ENCODE results near the gene HAGH.
"Not testable (repeated sequence)": the region's sequence is repeated elsewhere in the genome, so short reads cannot be mapped to it uniquely, and the experiment has no call there.

HAGH gene

DNA sequence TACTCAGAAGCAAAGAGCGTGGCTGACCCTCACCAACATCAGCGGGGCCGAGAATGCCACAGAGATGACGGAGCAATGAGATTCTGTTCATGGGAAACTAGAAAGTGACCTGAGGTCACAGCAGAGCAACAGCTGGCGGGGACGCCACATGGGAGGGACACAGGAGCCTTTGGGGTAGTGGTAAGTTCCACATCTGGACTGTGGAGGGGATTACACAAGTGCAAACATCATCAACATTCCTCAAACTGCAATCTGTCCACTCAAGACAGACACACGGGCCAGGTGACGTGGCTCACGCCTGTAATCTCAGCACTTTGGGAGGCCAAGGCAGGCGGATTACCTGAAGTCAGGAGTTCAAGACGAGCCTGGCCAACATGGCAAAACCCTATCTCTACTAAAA lies 11.2 kb downstream of the HAGH start:
- H3K4me3 ChIP-seq (ENCODE audit: low read depth, low read length), result no peak overlapping the region

GRCh38 chr16:1812732-1813163 lies 13.9 kb downstream of the HAGH start:
- H3K4me3 ChIP-seq (ENCODE audit: low read depth, low read length), result no peak overlapping the region

GRCh38 chr16:1810536-1810935 lies 16.1 kb downstream of the HAGH start:
- no peak overlapping the region for H3K4me3 ChIP-seq (ENCODE audit: low read depth, low read length)

DNA sequence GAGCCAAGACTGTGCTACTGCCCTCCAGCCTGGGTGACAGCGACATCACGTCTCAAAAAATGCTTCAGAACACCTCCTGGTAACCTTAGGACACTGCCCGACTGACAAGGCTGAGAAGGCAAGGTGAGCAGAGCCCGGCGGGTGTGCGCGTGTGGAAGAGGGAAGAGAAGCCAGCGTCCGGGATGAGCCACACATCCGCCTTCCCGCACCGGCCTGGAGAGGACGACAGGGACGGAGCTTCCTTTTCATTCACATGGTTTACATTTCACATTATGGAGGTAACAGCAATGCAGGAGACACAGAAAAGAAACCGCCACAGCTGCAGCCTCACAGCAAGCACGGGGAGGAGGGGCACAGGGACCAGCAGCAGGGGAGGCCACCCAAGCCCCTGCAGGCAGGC lies 16.5 kb downstream of the HAGH start:
- H3K4me3 ChIP-seq (ENCODE audit: low read depth, low read length), result no peak overlapping the region

DNA sequence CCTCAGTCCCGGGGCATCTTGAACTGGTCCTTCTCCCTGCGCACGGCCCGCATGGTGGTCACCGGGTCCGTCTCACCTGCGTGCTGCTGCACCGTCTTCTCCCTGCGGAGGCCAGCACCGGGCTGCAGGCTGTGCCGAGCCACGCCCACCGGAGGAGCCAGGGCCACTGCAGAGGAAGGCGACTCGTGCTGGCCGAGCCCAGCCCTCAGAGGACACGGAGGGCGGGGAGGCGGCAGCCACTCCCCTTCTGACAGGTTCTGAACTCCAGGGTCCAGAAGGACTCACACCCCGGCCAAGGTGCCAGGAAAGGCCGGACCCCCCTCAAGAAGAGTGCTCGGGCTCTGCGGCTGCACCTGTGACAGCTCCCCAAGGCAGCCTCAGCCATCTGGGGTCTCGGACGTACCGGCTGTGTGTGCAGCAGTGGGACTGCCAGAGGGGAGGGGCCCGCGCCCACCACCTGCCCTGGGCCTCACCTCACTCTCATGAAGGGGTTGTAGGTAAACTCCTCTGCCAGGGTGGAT lies 17.3 kb downstream of the HAGH start:
- H3K4me3 ChIP-seq (ENCODE audit: low read depth, low read length), result no peak overlapping the region

DNA sequence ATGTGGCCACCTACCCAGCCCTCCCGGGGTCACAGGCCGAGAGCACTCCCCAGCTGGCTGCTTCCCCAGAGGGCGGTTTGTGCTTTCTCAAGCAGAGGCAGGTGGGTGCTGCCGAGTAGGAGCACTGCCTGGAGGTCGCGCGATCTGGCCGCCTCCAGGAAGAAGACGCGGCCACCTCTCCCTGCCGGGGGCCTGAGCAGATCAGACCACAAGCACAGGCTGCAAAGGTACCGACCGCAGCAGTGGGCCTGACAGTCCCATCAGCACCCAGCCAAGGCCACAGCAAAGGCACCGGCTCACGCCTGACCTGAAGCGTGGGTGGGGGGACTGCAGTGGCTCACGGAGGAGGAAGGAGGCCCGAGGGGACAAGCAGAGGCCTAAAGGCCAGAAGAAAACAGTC lies 17.9 kb downstream of the HAGH start:
- no peak overlapping the region for H3K4me3 ChIP-seq (ENCODE audit: low read depth, low read length)

DNA sequence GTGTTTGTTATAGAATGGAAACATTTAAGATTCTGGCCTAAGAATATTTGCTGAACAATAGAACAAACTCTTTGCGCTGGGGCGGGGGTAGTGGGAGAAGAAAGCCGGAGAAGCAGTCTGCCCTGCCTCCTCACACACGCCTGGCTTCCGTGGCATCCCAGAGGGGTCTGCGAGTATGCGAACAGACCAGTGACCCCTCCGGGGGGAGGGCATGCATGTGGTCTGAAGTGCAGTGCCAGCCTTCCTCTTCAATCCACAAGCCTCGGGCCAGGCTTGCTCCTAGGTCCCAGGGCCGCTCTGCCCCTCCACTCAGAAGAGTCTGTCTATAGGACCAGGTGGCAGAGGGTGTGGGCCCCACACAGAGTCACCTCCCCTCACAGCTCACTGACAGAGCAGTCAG lies 19.0 kb downstream of the HAGH start:
- H3K4me3 ChIP-seq (ENCODE audit: low read depth, low read length), result no peak overlapping the region

DNA sequence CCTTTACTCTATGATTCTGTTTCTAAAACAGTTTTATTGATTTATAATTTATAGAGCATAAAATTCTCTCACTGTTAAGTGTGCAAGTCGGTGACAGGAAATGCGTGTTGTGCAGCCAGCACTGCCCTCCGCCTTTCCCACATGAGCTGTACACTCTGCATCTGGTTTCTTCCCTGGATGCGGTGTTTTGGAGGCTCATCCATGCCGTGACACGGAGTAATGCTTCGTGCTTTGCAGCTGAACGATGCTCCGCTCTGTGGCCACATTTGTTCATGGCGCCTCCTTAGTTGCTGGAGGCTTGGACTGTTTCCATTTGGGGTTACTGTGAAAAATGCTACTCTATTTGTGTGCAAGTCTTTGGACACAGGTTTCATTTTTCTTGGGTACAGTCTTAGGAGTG lies 25.9 kb downstream of the HAGH start:
- H3K4me3 ChIP-seq (ENCODE audit: low read depth, low read length), result no peak overlapping the region

DNA sequence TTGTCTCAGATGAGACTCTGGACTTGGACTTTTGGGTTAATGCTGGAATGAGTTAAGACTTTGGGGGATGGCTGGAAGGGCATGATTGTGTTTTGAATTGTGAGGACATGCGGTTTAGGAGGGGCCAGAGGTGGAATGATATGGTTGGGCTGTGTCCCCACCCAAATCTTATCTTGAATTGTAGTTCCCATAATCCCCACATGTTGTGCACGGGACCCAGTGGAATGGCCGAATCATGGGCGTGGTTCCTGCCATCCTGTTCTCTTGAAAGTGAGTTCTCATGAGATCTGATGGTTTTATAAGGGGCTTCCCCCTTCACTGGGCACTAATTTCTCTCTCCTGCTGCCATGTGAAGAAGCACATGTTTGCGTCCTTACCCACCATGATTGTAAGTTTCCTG lies 27.4 kb downstream of the HAGH start:
- not testable (repeated sequence) for H3K4me3 ChIP-seq (ENCODE audit: low read depth, low read length)

DNA sequence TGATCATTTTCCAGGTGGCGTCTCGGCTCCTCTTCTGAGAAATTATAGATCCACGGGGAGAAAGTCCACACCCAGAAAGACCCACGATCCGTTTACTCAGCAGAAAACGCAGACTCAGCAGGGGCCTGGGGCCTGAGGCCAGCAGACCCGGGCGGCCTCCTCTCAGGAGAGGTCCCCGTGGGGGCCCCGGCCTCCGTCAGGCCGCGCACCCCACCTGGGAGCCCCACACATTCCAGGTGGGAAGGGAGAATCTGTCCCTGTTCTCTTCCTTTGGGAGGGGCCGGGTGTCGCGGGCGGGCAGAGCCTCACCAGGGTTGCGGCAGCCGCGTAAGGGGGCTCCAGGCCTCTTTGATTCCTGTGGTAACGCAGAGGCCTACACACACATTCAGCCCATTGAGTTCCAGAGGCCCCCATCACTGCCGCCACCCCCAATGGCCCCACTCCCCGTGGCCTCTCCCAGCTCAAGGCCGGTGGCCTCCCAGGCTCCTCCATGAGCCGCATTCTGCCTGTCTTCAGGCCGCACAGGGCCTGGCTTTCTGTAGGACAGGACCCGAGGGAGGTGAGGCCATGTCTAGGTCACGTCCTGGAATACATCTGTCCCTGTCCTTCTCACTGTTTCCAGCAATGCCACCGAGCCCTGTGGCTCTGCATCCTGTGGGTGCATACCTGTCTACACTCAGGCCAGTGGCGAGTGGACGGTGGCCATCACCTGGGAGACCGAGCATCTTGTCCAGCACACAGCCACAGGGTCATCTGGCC lies 31.5 kb downstream of the HAGH start:
- no peak overlapping the region for H3K4me3 ChIP-seq (ENCODE audit: low read depth, low read length)

- no peak overlapping the region for H3K4me3 ChIP-seq (ENCODE audit: low read depth, low read length)
These were observed 32.3 kb downstream of the HAGH start for GRCh38 chr16:1794221-1794871.

- no peak within 1 kb of the TSS for H3K4me3 ChIP-seq (ENCODE audit: low read depth, low read length)
These were observed 32.9 kb downstream of the HAGH start, which contains the start of gene IGFALS for GRCh38 chr16:1793578-1794220. IGFALS (minus strand) TSS chr16:1793705; CDS start chr16:1793652, 53 bp downstream.

GRCh38 chr16:1792836-1793577 lies 33.6 kb downstream of the HAGH start:
- no peak overlapping the region for H3K4me3 ChIP-seq (ENCODE audit: low read depth, low read length)

DNA sequence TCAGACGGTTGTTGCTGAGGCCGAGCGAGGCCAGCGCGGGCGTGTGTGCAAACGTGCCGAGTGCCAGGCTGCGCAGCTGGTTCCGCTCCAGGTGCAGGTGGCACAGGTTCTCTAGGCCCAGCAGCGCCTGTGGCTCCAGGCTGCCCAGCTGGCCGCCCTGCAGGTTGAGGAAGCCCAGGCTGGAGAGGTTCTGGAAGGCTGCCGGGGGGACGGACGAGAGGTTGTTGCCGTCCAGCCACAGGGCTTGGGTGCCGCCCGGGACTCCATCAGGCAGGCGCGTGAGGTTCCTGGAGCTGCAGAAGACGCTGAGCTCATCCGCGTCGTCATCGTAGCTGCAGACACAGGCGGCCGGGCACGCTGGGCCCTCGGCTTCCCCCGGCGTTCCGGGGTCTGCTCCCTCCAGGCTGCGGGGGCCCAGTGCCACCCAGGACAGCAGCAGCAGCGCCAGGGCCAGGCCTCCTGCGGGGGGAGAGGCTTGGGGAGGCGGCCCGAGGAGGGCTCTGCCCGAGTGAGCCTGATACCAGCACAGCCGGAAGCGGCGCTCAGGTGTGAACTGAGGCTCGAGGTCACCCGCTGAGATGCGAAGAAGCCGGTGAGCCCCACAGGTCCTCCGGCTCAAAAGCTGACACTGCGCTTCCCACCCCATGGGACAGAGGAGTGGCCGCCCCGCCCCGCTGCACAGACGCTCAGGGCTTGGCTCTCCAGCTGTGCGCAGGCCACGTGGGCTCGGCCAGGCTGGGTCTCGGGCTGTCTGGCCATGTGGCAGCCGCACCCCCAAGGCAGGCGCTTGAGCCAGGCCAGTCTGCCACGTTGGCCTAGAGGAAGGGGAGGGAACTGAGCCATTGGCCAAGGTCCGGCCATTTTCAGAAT lies 34.4 kb downstream of the HAGH start:
- no peak overlapping the region for H3K4me3 ChIP-seq (ENCODE audit: low read depth, low read length)

GRCh38 chr16:1791256-1791942 lies 35.2 kb downstream of the HAGH start:
- H3K4me3 ChIP-seq (ENCODE audit: low read depth, low read length), result no peak overlapping the region

DNA sequence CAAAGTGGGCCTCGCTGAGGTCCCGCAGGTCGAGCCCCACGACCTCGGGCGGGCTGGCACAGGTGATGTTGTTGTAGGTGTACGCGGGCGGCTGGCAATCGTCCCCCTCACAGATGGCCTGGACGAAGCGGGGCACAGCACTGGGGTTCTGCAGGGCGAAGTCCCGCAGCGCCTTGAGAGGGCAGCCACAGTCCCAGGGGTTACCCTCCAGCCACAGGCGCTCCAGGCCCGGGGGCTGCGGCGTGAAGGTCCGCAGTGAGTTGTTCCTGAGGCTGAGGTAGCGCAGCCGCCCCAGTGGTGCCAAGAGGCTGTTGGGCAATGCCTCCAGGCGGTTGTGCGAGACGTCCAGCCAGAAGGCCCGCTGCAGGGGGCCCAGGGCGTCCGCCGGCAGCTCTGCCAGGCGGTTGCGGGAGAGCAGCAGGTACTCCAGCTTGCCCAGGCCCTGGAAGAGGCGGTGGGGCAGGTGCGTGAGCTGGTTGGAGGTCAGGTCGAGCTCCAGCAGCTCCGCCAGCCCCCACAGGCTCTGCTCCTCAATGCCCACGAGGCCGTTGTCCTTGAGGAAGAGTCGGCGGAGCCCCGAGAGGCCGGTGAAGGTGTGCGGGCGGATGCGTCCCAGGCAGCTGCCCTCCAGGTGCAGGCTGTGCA lies 35.9 kb downstream of the HAGH start:
- H3K4me3 ChIP-seq (ENCODE audit: low read depth, low read length), result no peak overlapping the region

- no peak overlapping the region for H3K4me3 ChIP-seq (ENCODE audit: low read depth, low read length)
These were observed 36.4 kb downstream of the HAGH start for GRCh38 chr16:1790261-1790610.

DNA sequence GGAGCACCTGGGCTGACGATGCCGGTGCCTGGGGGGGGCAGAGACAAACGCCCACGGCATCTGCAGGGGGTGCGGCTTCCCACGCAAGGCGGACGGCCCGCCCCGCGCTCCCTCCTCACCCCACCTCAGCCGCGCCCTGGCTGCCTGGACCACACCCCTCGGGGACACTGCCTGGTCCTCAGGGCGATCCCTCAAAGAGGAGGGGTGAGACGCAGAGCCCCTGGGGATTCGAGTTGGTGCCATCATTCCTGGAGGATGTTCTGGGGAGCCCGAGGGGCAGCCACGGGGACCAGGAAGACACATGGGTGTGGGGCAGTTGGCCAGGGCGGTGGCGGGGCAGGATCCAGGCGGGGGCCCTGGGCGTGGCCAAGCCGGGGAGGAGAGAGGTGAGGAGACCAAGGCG lies 37.0 kb downstream of the HAGH start:
- H3K4me3 ChIP-seq (ENCODE audit: low read depth, low read length), result no peak overlapping the region

- H3K4me3 ChIP-seq (ENCODE audit: low read depth, low read length), result no peak overlapping the region
These were observed 37.9 kb downstream of the HAGH start for GRCh38 chr16:1788708-1789100.
